Measurements from ENCODE around the gene BSPH1.
"Not testable (repeated sequence)": the region's sequence is repeated elsewhere in the genome, so short reads cannot be mapped to it uniquely, and the experiment has no call there.

DNA sequence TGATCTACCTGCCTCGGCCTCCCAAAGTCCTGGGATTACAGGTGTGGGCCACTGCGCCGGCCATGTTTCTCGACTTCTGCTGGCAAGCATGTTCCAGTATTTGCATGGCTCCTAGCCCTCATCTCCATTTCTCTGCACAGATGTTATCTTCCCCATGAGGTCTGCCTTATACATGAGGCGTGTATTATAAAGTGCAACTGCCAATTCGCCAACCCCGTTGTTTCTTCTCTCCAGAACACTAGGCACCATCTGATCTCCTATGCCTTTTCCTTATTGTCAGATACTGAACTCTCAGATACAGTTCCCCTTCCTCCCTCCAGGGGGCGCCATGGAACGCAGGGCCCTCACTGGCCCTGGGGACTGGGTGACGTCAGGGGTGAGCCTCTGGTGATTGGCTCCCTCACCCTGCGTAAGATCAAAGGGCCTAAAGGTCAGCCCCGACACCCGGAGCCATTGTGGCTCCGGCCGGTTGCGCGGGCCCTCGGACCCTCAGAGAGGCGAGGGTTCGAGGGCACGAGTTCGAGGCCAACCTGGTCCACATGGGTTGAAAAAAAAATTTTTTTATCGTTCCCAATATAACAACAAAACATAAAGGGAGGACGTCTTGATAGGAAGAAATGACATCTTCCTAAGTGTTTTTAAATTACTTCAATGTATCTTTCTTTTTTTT lies 42.0 kb downstream of the BSPH1 start:
- TF ChIP-seq POLR2AphosphoS5 (IDR thresholded peaks at IDR 0.05; ENCODE audit: low read depth, low read length); TAF1 (IDR thresholded peaks at IDR 0.05; ENCODE audit: low read depth, low read length); POLR2A (IDR thresholded peaks at IDR 0.05; ENCODE audit: low read depth, low read length); PAX5 (IDR thresholded peaks at IDR 0.05; ENCODE audit: insufficient read depth, low read length, severe bottlenecking); POU2F2 (IDR thresholded peaks at IDR 0.05; ENCODE audit: low read depth, low read length); SPI1 (IDR thresholded peaks at IDR 0.05; ENCODE audit: low read depth, low read length): not testable (repeated sequence)
